ENCODE results near the gene DNAH17. TPM values are rescaled to one million over a fixed set of nuclear protein-coding genes. Genes with fewer than 3 reads are reported as not detected.
"Not testable (repeated sequence)": the region's sequence is repeated elsewhere in the genome, so short reads cannot be mapped to it uniquely, and the experiment has no call there.

DNAH17 gene
- total RNA-seq, 1 experiment from 2014 or later: 0.76 TPM

DNA sequence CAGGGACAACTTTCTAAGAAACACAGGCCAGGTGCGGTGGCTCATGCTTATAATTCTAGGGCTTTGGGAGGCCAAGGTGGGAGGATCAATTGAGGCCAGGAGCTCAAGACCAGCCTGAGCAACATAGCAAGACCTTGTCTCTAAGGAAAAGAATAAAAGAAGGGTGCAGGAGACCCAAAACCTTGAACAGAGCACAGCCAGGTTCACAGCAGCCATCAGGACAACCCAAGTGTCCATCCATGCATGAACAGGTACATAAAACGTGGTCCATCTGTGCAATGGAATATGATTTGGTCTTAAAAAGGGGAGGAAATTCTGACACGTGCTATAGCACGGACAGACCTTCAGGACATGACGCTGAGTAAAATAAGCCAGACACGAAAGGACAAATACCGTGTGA lies 107.8 kb downstream of the DNAH17 start:
- Histone ChIP-seq H3K4me2 (no peak overlapping the region), H2AFZ (no peak overlapping the region), H3K27ac (no peak overlapping the region), H3K9me2 (ENCODE audit: insufficient read depth) (no peaks in the 10 kb centered on the region), H3K79me2 (ENCODE audit: low read depth) (no peaks in the 10 kb centered on the region), H3K4me3 (no peak overlapping the region), H3K4me1 (replicated peaks; ENCODE audit: insufficient read depth) (no peaks in the 10 kb centered on the region), H3K36me3 (ENCODE audit: low read depth) (no peaks in the 10 kb centered on the region), H3F3A (ENCODE audit: insufficient read depth, low read depth) (no peaks in the 10 kb centered on the region), H3K9me3 (ENCODE audit: insufficient read depth, low read depth) (no peaks in the 10 kb centered on the region), H4K20me1 (ENCODE audit: insufficient read depth) (no peaks in the 10 kb centered on the region), H3K27me3 (ENCODE audit: insufficient read depth, low read depth) (0 out of 2 replicates have a peak, but pooled peaks cover under 1% of the 10 kb centered on the region)
- intact Hi-C loops (cut with micrococcal nuclease; ENCODE audit: unreplicated experiment): no loop called here
- ChIA-PET CTCF (no interaction called here), POLR2A (ENCODE audit: unreplicated experiment) (no interaction called here)
- DNase-seq: no peak
- TF ChIP-seq EZH2 (IDR thresholded peaks at IDR 0.05; ENCODE audit: low read depth): no peak
- TF ChIP-seq, protein P1, sequence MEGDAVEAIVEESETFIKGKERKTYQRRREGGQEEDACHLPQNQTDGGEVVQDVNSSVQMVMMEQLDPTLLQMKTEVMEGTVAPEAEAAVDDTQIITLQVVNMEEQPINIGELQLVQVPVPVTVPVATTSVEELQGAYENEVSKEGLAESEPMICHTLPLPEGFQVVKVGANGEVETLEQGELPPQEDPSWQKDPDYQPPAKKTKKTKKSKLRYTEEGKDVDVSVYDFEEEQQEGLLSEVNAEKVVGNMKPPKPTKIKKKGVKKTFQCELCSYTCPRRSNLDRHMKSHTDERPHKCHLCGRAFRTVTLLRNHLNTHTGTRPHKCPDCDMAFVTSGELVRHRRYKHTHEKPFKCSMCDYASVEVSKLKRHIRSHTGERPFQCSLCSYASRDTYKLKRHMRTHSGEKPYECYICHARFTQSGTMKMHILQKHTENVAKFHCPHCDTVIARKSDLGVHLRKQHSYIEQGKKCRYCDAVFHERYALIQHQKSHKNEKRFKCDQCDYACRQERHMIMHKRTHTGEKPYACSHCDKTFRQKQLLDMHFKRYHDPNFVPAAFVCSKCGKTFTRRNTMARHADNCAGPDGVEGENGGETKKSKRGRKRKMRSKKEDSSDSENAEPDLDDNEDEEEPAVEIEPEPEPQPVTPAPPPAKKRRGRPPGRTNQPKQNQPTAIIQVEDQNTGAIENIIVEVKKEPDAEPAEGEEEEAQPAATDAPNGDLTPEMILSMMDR (conservative IDR thresholded peaks at IDR 0.05): no peak
- BruUV-seq (replicated peaks): no TSS peak

DNA sequence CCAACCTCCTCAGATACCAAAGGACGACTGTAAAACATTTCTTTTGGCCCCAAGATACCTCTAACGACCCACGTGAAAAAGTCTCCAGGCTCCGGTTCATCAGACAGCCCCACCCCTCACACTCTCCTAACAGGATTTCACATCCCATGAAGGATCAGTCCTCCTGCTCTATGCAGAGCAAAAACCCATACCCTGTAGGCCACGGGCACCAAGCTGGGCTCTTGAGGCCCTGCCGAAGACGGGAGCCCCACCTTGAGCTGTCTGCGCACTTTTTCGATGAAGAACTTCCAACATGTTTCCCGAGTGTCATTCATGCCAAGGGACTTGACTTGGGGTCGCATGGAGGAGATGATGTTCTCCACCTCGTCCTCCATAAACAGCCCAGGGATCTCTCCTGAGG lies 108.8 kb downstream of the DNAH17 start:
- H3K4me3 ChIP-seq: no peak overlapping the region
- H3K4me1 ChIP-seq (replicated peaks; ENCODE audit: insufficient read depth): no peaks in the 10 kb centered on the region
- TF ChIP-seq EZH2 (IDR thresholded peaks at IDR 0.05; ENCODE audit: low read depth): no peak
- TF ChIP-seq, protein P1 (conservative IDR thresholded peaks at IDR 0.05): no peak
- ChIA-PET CTCF (no interaction called here), POLR2A (ENCODE audit: unreplicated experiment) (no interaction called here)
- no peaks in the 10 kb centered on the region for H3K36me3 ChIP-seq (ENCODE audit: low read depth)
- BruUV-seq (replicated peaks): no TSS peak
- no peak overlapping the region for H3K4me2 ChIP-seq
- no peak overlapping the region for H2AFZ ChIP-seq
- no peak for DNase-seq
- no peaks in the 10 kb centered on the region for H3F3A ChIP-seq (ENCODE audit: insufficient read depth, low read depth)
- H3K9me2 ChIP-seq (ENCODE audit: insufficient read depth): no peaks in the 10 kb centered on the region
- intact Hi-C loops (cut with micrococcal nuclease; ENCODE audit: unreplicated experiment): no loop called here
- H3K27ac ChIP-seq: no peak overlapping the region
- no peaks in the 10 kb centered on the region for H3K79me2 ChIP-seq (ENCODE audit: low read depth)
- no peaks in the 10 kb centered on the region for H4K20me1 ChIP-seq (ENCODE audit: insufficient read depth)
- no peaks in the 10 kb centered on the region for H3K9me3 ChIP-seq (ENCODE audit: insufficient read depth, low read depth)
- H3K27me3 ChIP-seq (ENCODE audit: insufficient read depth, low read depth): 0 out of 2 replicates have a peak, but pooled peaks cover 3% of the 10 kb centered on the region

DNA sequence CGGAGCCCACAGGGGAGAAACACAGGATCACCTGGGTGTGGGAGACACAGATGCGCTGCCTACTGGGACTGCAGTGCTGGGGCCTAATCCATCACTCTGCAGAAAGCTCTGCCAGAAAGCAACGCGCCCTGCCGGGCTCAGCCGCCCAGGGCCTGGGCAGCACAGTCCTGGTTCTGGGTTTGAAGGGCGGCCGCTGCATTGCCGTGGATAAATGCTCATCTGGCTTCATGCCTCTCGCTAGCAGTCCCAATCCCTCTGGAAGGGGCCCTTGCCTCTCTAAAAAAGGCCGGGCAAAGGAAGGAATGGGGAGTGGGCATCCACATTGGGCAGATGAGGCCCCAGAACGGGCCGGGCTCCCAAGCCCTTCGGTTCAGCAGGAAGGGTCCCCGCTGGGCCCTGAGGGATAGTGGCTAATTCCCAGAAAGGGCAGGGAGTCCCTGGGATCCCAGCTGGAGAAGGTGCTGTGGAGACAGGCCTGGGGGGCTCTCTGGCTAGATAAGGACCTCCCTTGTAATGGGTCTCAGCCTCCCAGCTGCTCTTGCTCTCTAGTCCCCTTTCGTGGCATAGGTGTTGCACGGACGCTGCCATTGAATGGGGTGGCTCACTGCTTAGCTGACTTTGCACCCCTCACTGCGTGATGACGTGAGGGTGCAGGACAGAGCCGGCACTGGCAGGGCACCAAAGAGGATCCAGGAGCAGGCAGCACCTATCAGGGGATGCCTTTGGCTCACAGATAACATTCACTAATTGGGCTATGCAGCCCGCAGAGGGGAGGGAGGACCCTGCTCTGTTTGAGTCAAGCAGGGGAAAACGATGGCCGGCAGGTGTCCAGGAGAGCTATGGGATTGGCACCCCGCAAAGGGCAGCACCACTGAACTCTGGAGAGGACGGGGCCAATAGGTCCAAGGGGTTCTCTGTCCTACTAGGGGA lies 110.1 kb downstream of the DNAH17 start:
- no peaks in the 10 kb centered on the region for H3K4me1 ChIP-seq (replicated peaks; ENCODE audit: insufficient read depth)
- no peaks in the 10 kb centered on the region for H3F3A ChIP-seq (ENCODE audit: insufficient read depth, low read depth)
- intact Hi-C loops (cut with micrococcal nuclease; ENCODE audit: unreplicated experiment): no loop called here
- no peak overlapping the region for H2AFZ ChIP-seq
- 0 out of 2 replicates have a peak, but pooled peaks cover 3% of the 10 kb centered on the region for H3K27me3 ChIP-seq (ENCODE audit: insufficient read depth, low read depth)
- H3K9me2 ChIP-seq (ENCODE audit: insufficient read depth): no peaks in the 10 kb centered on the region
- H3K36me3 ChIP-seq (ENCODE audit: low read depth): no peaks in the 10 kb centered on the region
- POLR2A ChIA-PET (ENCODE audit: unreplicated experiment): no interaction called here
- BruUV-seq (replicated peaks): no TSS peak
- no peak overlapping the region for H3K27ac ChIP-seq
- no peak overlapping the region for H3K4me2 ChIP-seq
- no peak for TF ChIP-seq EZH2 (IDR thresholded peaks at IDR 0.05; ENCODE audit: low read depth)
- TF ChIP-seq, protein P1 (conservative IDR thresholded peaks at IDR 0.05): no peak
- no peaks in the 10 kb centered on the region for H3K79me2 ChIP-seq (ENCODE audit: low read depth)
- no peaks in the 10 kb centered on the region for H3K9me3 ChIP-seq (ENCODE audit: insufficient read depth, low read depth)
- CTCF ChIA-PET: no interaction called here
- DNase-seq: no peak
- H4K20me1 ChIP-seq (ENCODE audit: insufficient read depth): no peaks in the 10 kb centered on the region
- no peak overlapping the region for H3K4me3 ChIP-seq

DNA sequence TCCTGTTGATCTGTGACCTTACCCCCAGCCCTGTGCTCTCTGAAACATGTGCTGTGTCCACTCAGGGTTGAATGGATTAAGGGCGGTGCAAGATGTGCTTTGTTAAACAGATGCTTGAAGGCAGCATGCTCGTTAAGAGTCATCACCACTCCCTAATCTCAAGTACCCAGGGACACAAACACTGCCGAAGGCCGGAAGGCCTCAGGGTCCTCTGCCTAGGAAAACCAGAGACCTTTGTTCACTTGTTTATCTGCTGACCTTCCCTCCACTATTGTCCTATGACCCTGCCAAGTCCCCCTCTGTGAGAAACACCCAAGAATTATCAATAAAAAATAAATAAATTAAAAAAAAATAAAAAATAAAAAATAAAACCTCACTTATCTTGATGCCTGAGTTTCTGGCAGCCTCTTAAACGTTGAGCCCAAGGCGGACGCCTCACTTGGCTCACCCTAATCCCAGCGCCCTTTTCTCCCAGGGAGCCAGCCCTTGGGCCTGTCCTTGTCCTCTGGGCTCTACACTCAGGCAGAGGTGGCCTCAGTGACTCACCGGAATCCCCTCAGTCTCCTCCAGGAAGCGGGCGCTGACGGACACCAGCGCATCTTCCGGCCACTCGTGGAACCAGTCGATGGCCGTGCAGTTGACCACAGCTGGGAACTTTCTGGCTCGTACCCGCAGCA lies 110.9 kb downstream of the DNAH17 start:
- CTCF ChIA-PET; H3K9me3 ChIP-seq (ENCODE audit: insufficient read depth, low read depth); BruUV-seq (replicated peaks); POLR2A ChIA-PET (ENCODE audit: unreplicated experiment); H3K27ac ChIP-seq; H3F3A ChIP-seq (ENCODE audit: insufficient read depth, low read depth); H3K27me3 ChIP-seq (ENCODE audit: insufficient read depth, low read depth); intact Hi-C loops (cut with micrococcal nuclease; ENCODE audit: unreplicated experiment); H3K79me2 ChIP-seq (ENCODE audit: low read depth); H2AFZ ChIP-seq; H3K9me2 ChIP-seq (ENCODE audit: insufficient read depth); DNase-seq; H3K4me2 ChIP-seq; H3K4me3 ChIP-seq; H3K36me3 ChIP-seq (ENCODE audit: low read depth); H4K20me1 ChIP-seq (ENCODE audit: insufficient read depth); H3K4me1 ChIP-seq (replicated peaks; ENCODE audit: insufficient read depth): not testable (repeated sequence)
